ENCODE measurements around the gene TBC1D10A.

TBC1D10A gene

DNA sequence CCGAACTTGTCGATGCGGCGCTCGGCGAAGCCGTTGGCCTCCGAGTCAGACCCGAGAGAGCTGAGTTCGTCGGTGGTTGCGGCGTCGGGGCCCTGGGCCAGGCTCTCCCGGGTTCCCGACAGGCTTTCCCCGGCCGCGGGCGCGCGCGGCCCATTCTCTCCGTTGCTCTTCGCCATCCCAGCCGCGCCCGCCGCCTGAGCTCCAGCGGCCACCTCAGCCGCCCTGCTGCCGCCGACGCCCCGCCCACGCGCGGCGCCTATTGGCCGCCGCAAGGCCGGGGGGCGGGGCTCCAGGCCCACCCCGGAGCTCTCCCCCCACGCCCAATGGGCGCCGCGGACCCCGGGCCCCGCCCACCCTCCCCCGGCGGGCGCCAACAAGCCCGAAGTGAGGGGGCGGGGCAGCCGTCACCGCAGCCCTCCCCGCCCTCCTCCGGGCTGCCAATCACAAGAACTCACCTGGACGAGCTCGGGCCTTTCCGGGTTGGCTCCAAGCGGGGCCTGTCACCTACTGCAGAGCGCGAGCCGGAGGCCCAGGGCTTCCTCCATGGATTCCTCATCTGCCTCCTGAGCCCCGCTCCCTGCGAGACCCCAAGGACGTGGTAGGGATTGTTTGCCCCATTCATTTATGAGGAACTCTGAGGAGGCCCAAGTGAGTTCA, at the start of gene TBC1D10A:
TBC1D10A (minus strand) TSS at position 236 of the 657 bp plus-strand sequence; CDS start at position 176, 60 bp downstream.
- TF ChIP-seq, protein P1, sequence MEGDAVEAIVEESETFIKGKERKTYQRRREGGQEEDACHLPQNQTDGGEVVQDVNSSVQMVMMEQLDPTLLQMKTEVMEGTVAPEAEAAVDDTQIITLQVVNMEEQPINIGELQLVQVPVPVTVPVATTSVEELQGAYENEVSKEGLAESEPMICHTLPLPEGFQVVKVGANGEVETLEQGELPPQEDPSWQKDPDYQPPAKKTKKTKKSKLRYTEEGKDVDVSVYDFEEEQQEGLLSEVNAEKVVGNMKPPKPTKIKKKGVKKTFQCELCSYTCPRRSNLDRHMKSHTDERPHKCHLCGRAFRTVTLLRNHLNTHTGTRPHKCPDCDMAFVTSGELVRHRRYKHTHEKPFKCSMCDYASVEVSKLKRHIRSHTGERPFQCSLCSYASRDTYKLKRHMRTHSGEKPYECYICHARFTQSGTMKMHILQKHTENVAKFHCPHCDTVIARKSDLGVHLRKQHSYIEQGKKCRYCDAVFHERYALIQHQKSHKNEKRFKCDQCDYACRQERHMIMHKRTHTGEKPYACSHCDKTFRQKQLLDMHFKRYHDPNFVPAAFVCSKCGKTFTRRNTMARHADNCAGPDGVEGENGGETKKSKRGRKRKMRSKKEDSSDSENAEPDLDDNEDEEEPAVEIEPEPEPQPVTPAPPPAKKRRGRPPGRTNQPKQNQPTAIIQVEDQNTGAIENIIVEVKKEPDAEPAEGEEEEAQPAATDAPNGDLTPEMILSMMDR (IDR thresholded peaks at IDR 0.05; ENCODE audit: low read depth, low read length, missing control alignments): no peak
- peak within 1 kb of the TSS; percentile 49 for H3K4me3 ChIP-seq (replicated peaks; ENCODE audit: low read depth, low read length)
- no peak for DNase-seq (ENCODE audit: extremely low read depth, low read depth)

DNA sequence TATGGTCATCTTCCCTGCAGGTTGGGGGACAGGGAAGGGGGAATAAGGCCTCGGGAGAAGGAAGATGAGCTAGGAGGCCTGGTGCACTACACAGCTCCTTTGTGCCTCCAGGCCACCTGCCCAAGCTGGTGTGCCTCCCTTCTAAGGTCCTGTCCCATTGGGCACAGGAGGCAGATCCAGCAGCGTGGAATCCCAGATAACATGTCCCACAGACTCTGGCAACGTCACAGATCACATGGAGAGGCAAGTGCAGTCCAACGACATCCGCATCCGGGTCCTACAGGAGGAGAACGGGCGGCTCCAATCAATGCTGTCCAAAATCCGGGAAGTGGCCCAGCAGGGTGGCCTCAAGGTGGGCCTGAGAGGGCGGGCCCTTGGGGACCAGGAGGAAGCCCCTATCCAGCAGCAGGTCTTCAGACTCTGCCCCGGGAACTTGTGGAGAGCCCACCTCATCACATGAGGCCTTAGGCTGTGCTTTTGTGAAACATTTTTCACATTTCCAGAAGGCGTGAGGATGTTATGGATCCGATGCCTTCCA, 48.6 kb upstream of the TBC1D10A start:
- TF ChIP-seq, protein P1 (IDR thresholded peaks at IDR 0.05; ENCODE audit: low read depth, low read length, missing control alignments): no peak
- no peak overlapping the region for H3K4me3 ChIP-seq (replicated peaks; ENCODE audit: low read depth, low read length)
- no peak for DNase-seq (ENCODE audit: extremely low read depth, low read depth)

DNA sequence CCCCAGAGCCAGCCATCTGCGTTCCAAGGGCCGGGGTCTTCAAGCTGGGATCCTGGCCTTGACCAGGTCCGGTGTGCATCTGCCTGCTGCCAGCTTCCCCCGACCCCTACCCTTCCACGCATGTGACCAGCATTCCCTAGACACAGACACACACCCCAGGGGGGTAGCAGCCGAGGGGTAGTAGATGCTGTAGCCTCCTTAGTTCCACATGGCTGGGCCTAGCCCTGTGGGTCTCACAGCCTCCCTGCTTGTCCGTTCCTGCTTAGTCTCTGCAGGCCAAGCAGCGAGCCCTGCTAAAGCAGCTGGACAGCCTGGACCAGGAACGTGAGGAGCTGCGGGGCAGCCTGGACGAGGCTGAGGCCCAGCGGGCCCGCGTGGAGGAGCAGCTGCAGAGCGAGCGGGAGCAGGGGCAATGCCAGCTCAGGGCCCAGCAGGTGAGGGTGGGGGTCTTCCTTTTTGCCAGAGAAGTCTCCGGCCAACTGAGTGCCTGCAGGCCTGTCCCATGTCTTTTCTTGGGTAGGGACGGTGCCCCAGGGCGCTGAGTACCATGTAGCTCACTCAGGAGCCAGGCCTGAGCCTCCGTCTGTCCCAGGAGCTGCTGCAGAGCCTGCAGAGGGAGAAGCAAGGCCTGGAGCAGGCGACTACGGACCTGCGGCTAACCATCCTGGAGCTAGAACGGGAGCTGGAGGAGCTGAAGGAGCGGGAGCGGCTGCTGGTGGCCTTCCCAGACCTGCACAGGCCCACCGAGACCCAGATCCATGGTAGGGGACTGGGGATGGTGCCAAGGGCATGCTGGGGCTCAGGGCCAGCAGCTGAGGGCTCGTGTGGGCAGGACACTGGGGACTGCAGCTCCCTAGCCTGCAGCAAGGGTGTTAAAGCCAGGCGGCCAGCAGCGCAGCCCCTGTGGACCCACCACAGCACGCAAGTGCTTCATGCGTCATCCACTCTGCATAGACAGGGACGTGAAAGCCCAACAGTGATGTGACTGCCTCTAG, 46.9 kb upstream of the TBC1D10A start:
- no peak overlapping the region for H3K4me3 ChIP-seq (replicated peaks; ENCODE audit: low read depth, low read length)
- TF ChIP-seq, protein P1 (IDR thresholded peaks at IDR 0.05; ENCODE audit: low read depth, low read length, missing control alignments): no peak
- no peak for DNase-seq (ENCODE audit: extremely low read depth, low read depth)

DNA sequence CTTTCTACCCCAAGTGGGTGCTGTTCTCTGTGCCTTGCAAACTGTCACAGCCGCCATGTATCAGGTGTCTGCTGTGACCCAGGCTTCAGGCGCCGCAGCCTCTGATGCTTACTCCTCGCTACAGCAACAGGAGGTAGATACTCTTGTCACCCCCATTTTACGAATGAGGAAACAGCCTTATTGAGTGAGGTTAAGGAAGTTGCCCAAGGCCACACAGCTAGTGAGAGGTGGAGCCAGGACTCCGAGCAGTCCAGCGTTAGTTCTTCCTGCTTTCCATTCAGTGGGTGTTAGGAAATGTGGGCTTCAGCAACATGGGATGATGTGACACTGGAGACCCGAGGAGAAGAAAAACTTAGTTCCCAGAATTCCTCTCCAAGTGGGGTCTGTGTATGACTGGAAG, 46.2 kb upstream of the TBC1D10A start:
- DNase-seq (ENCODE audit: extremely low read depth, low read depth): no peak
- TF ChIP-seq, protein P1 (IDR thresholded peaks at IDR 0.05; ENCODE audit: low read depth, low read length, missing control alignments): no peak
- no peak overlapping the region for H3K4me3 ChIP-seq (replicated peaks; ENCODE audit: low read depth, low read length)

- no peak overlapping the region for H3K4me3 ChIP-seq (replicated peaks; ENCODE audit: low read depth, low read length)
- TF ChIP-seq, protein P1 (IDR thresholded peaks at IDR 0.05; ENCODE audit: low read depth, low read length, missing control alignments): no peak
- no peak for DNase-seq (ENCODE audit: extremely low read depth, low read depth)
Measured at GRCh38 chr22:30371981-30372380, 45.2 kb upstream of the TBC1D10A start.

GRCh38 chr22:30371321-30371720, 44.6 kb upstream of the TBC1D10A start:
- no peak overlapping the region for H3K4me3 ChIP-seq (replicated peaks; ENCODE audit: low read depth, low read length)
- DNase-seq (ENCODE audit: extremely low read depth, low read depth): no peak
- TF ChIP-seq, protein P1 (IDR thresholded peaks at IDR 0.05; ENCODE audit: low read depth, low read length, missing control alignments): no peak
